WTC11 (cell line): ENCODE data around the gene NINL. TPM values are rescaled to one million over a fixed set of nuclear protein-coding genes. Genes with fewer than 3 reads are reported as not detected.
A peak's percentile ranks its signal among the peaks of the same experiment; 100 is the strongest.

Experiments
- ATAC-seq: fragments of 200-7000 bp; cut with Tn5 transposase; 2 replicates; pipeline ENCODE4 v1.10.0; 2021; ENCODE audit warnings: mild to moderate bottlenecking, moderate library complexity
- CTCF ChIA-PET: fragments of 300-600 bp; sonication (Branson Sonifier 250); formaldehyde crosslinking; loops from one replicate; lab custom pipeline; 2021; ENCODE audit warnings: antibody characterized with exemption; lab: Charles Lee
- POLR2A ChIA-PET: fragments of 350-600 bp; sonication (Branson Sonifier 250); formaldehyde crosslinking; loops from one replicate; lab custom pipeline; 2021; ENCODE audit warnings: antibody characterized with exemption; lab: Charles Lee
- DNase-seq: peaks from one replicate; pipeline ENCODE4 v3.0.0; 2021; ENCODE audit warnings: low spot score
- H3K27ac Mint-ChIP-seq: 2 replicates; pipeline ENCODE4 v1.8.0; 2021; ENCODE audit warnings: mixed read lengths
- H3K27me3 Mint-ChIP-seq: 2 replicates; pipeline ENCODE4 v1.8.0; 2021; ENCODE audit warnings: low read depth, mild to moderate bottlenecking, moderate library complexity, mixed read lengths
- H3K36me3 Mint-ChIP-seq: 2 replicates; pipeline ENCODE4 v1.8.0; 2021; ENCODE audit warnings: mixed read lengths
- H3K4me1 Mint-ChIP-seq: 2 replicates; pipeline ENCODE4 v1.8.0; 2022; ENCODE audit warnings: mixed read lengths
- H3K4me3 Mint-ChIP-seq: 2 replicates; pipeline ENCODE4 v1.8.0; 2021; ENCODE audit warnings: mild to moderate bottlenecking, moderate library complexity, mixed read lengths
- H3K9me3 Mint-ChIP-seq: 2 replicates; pipeline ENCODE4 v1.8.0; 2021; ENCODE audit warnings: mixed read lengths
- AFF4 ChIP-seq: sonication (generic); formaldehyde crosslinking; IDR thresholded peaks from 2 replicates; pipeline ENCODE4 v1.8.1; 2023; ENCODE audit warnings: mild to moderate bottlenecking, missing genetic modification reagents, borderline replicate concordance
- ERG ChIP-seq: fragments of 250-450 bp; sonication (Bioruptor Pico); IDR thresholded peaks from 2 replicates; pipeline ENCODE4 v1.8.0; 2021; ENCODE audit warnings: mild to moderate bottlenecking
- ETV6 ChIP-seq: sonication (generic); formaldehyde crosslinking; IDR thresholded peaks from 2 replicates; pipeline ENCODE4 v1.8.1; 2022; ENCODE audit warnings: mild to moderate bottlenecking, missing genetic modification reagents
- HMGA2 ChIP-seq: fragments of 250-450 bp; sonication (Bioruptor Pico); IDR thresholded peaks from 2 replicates; pipeline ENCODE4 v1.4.0; 2021; ENCODE audit warnings: mild to moderate bottlenecking, moderate library complexity
- NFYB ChIP-seq: sonication (generic); formaldehyde crosslinking; conservative IDR thresholded peaks from 2 replicates; pipeline ENCODE4 v1.8.0; 2022; ENCODE audit warnings: low read depth, missing genetic modification reagents
- NR2C2 ChIP-seq: sonication (generic); formaldehyde crosslinking; IDR thresholded peaks from 2 replicates; pipeline ENCODE4 v1.8.0; 2022; ENCODE audit warnings: mild to moderate bottlenecking, missing genetic modification reagents
- PRRX2 ChIP-seq: fragments of 250-450 bp; sonication (Bioruptor Pico); IDR thresholded peaks from 2 replicates; pipeline ENCODE4 v1.8.0; 2021; ENCODE audit warnings: mild to moderate bottlenecking
- ZBTB43 ChIP-seq: sonication (generic); formaldehyde crosslinking; IDR thresholded peaks from 2 replicates; pipeline ENCODE4 v1.8.1; 2023; ENCODE audit warnings: mild to moderate bottlenecking, missing genetic modification reagents
- ZNF281 ChIP-seq: sonication (generic); formaldehyde crosslinking; IDR thresholded peaks from 2 replicates; pipeline ENCODE4 v1.8.0; 2023; ENCODE audit warnings: mild to moderate bottlenecking, missing genetic modification reagents
- ZNF512 ChIP-seq: sonication (generic); formaldehyde crosslinking; IDR thresholded peaks from 2 replicates; pipeline ENCODE4 v1.8.1; 2022; ENCODE audit warnings: missing genetic modification reagents, borderline replicate concordance
- total RNA-seq: library from RNA; stranded (reverse); gene quantifications from 3 replicates; pipeline ENCODE4 v1.2.3, GENCODE V29; 2021

The NINL gene
- total RNA-seq, 1 experiment from 2014 or later = 36.0 TPM

GRCh38 chr20:25493748-25494505, 91.4 kb downstream of the NINL start:
- peak overlapping the region; percentile 15 for H3K27ac Mint-ChIP-seq
- POLR2A ChIA-PET = no interaction called here
- CTCF ChIA-PET = interaction anchor here (0.9 kb wide), 1 partner anchor 24 kb away, joined by 3 read pairs; no protein-coding TSS in a partner anchor
- TF ChIP-seq NFYB (CRISPR knock-in tag) (0 out of 2 replicates have a peak, but pooled peaks have one; percentile 7), AFF4 (CRISPR knock-in tag) (no peak)
- H3K4me3 Mint-ChIP-seq = no peak overlapping the region
- ATAC-seq (no peak), DNase-seq (no peak)
- no peaks in the 10 kb centered on the region for H3K27me3 Mint-ChIP-seq
- H3K36me3 Mint-ChIP-seq = peaks cover 22% of the 10 kb centered on the region
- peaks cover 17% of the 10 kb centered on the region for H3K4me1 Mint-ChIP-seq
- no peaks in the 10 kb centered on the region for H3K9me3 Mint-ChIP-seq

- H3K27ac Mint-ChIP-seq = no peak overlapping the region
Measured at GRCh38 chr20:25493137-25493536, 92.2 kb downstream of the NINL start.

GRCh38 chr20:25491446-25492038, 93.8 kb downstream of the NINL start:
- DNase-seq = no peak
- ChIA-PET CTCF (interaction anchor here (0.5 kb wide), 1 partner anchor 86 kb away, joined by 3 read pairs; no protein-coding TSS in a partner anchor), POLR2A (no interaction called here)
- peaks cover 31% of the 10 kb centered on the region for H3K36me3 Mint-ChIP-seq
- no peak for ATAC-seq
- H3K27me3 Mint-ChIP-seq = no peaks in the 10 kb centered on the region
- TF ChIP-seq ETV6 = no peak
- no peak for TF ChIP-seq ZBTB43 (CRISPR knock-in tag)
- TF ChIP-seq ZNF281 (CRISPR knock-in tag) = no peak
- TF ChIP-seq NR2C2 (CRISPR knock-in tag) = no peak
- no peak for TF ChIP-seq ERG (CRISPR knock-in tag)
- no peak overlapping the region for H3K4me3 Mint-ChIP-seq
- H3K9me3 Mint-ChIP-seq = no peaks in the 10 kb centered on the region
- peak overlapping the region; percentile 66; the same call in 1 of the 2 replicates for H3K27ac Mint-ChIP-seq
- H3K4me1 Mint-ChIP-seq = peaks cover 21% of the 10 kb centered on the region

More at GRCh38 chr20:25493137-25493536, 92.2 kb downstream of the NINL start:
- H3K4me1 Mint-ChIP-seq = peaks cover 17% of the 10 kb centered on the region
- no peak for ATAC-seq
- no peaks in the 10 kb centered on the region for H3K9me3 Mint-ChIP-seq
- CTCF ChIA-PET = interaction anchor here (0.9 kb wide), 1 partner anchor 23 kb away, joined by 3 read pairs; no protein-coding TSS in a partner anchor
- H3K27me3 Mint-ChIP-seq = no peaks in the 10 kb centered on the region
- POLR2A ChIA-PET = no interaction called here
- TF ChIP-seq PRRX2 (CRISPR knock-in tag) = no peak
- TF ChIP-seq ZNF512 = no peak
- TF ChIP-seq HMGA2 (CRISPR knock-in tag) = no peak
- TF ChIP-seq, all 79 proteins: peak for 0
- peaks cover 24% of the 10 kb centered on the region for H3K36me3 Mint-ChIP-seq
- no peak for DNase-seq
- H3K4me3 Mint-ChIP-seq = no peak overlapping the region
